WI38 (cell line): Measurements from ENCODE around the gene CPT1C.

ENCODE experiments used
- H3K4me3 ChIP-seq: 2 replicates; pipeline ENCODE4 v1.5.1; 2011; ENCODE audit warnings: low read depth, mild to moderate bottlenecking, control low read depth, low read length
- CTCF ChIP-seq: IDR thresholded peaks from 2 replicates; pipeline ENCODE4 v1.5.1; 2012; ENCODE audit warnings: low read depth, mild to moderate bottlenecking, control low read depth, low read length

The CPT1C gene

GRCh38 chr19:49689133-49690078 lies 1.5 kb upstream of the CPT1C start, which contains the start of gene ADM5:
Gene ADM5, plus strand, starts transcription at chr19:49689594. Its CDS starts 244 bp downstream, at chr19:49689838.
- TF ChIP-seq CTCF: peak; percentile 36; the same call in 1 of the 2 replicates
- peak within 1 kb of the TSS; percentile 73 for H3K4me3 ChIP-seq

GRCh38 chr19:49690079-49690655 lies 749 bp upstream of the CPT1C start:
- TF ChIP-seq CTCF: no peak
- peak overlapping the region; percentile 73 for H3K4me3 ChIP-seq

- no peak for TF ChIP-seq CTCF
Measured at GRCh38 chr19:49691243-49692146, 579 bp downstream of the CPT1C start.

GRCh38 chr19:49692147-49692506 lies 1.2 kb downstream of the CPT1C start:
- H3K4me3 ChIP-seq: peak overlapping the region; percentile 73
- TF ChIP-seq CTCF: no peak

More at GRCh38 chr19:49691243-49692146, 579 bp downstream of the CPT1C start:
- peak overlapping the region; percentile 73 for H3K4me3 ChIP-seq

GRCh38 chr19:49696115-49696514 lies 5.2 kb downstream of the CPT1C start:
- no peak overlapping the region for H3K4me3 ChIP-seq
- TF ChIP-seq CTCF: no peak

GRCh38 chr19:49696865-49697264 lies 5.9 kb downstream of the CPT1C start:
- no peak overlapping the region for H3K4me3 ChIP-seq
- no peak for TF ChIP-seq CTCF
